HG03196 (cell line): ENCODE data around the gene CETP.
"Not testable (repeated sequence)": the region's sequence is repeated elsewhere in the genome, so short reads cannot be mapped to it uniquely, and the experiment has no call there.

Experiments used
- ATAC-seq: cut with Tn5 transposase; IDR thresholded peaks from one replicate; pipeline ENCODE4 v1.9.1; 2021; ENCODE audit not compliant: unreplicated experiment

The CETP gene

GRCh38 chr16:56953006-56953405 lies 8.7 kb upstream of the CETP start:
- no peak for ATAC-seq

GRCh38 chr16:56956076-56956475 lies 5.7 kb upstream of the CETP start:
- no peak for ATAC-seq

GRCh38 chr16:56956756-56957155 lies 5.0 kb upstream of the CETP start:
- no peak for ATAC-seq

- no peak for ATAC-seq
These were observed 969 bp upstream of the CETP start for GRCh38 chr16:56960681-56961281.

- no peak for ATAC-seq
These were observed 364 bp upstream of the CETP start for GRCh38 chr16:56961386-56961785.

- ATAC-seq, result no peak
These were observed 2.7 kb downstream of the CETP start for GRCh38 chr16:56964243-56965148.

DNA sequence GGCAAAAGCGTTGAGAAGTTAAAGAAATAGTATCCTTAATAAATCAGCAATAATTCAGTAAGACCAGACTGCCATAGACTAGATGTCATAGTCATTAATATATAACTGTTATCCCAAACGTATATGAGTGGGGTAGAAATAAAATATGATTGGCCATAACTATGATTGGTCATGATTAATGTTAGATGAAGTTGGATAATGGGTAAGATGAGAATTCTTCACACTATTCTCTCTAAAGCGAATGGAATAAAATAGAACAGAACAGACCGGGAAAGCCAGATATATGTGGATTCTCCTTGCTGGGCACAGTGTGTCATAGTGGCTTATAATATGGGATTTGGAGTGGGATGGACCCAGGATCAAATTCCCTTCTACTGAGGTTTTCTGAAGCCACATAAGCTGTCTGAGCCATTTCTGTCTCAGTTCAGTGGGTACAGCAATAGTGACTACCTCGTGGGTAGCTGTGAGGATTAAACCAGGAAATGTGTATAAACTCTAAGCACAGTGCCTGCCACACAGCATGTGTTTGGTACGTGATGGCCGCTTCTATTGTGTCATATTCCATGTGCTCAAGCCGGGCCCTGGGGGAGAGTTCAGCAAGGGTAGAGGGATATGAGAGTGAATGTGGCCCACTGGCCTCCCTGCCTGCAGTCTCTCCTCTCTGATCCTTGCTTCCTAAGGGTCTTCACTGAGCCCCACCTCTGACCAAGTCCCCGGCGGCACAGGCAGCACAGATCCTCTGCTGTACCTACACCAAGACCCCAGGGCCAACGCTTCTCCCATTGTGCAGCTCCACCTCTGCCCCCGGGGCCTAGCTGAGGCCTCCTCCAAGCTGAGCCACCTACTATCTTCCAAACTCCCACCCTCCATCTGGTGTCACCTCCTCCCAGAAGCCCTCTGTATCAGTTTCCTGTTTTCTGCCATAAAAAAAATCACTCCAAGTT lies 3.7 kb downstream of the CETP start:
- ATAC-seq, result no peak

- no peak for ATAC-seq
These were observed 4.3 kb downstream of the CETP start for GRCh38 chr16:56966093-56966475.

DNA sequence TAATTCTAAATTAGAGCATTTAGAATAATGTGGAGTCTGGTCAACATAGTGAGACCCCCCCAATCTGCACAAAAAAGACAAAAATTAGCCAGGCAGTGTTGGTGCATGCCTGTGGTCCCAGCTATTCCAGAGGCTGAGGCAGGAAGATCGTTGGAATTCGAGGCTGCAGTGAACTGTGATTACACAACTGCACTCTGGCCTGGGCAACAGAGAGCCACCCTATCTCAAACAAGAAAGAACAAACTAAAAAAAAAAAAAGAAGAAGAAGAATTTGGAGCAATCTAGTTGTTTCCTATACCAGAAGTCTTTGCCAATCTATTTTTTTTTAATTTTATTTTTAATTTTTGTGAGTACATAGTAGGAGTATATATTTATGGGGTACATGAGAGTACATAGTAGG lies 6.0 kb downstream of the CETP start:
- no peak for ATAC-seq

- no peak for ATAC-seq
These were observed 8.0 kb downstream of the CETP start for GRCh38 chr16:56969769-56970168.

DNA sequence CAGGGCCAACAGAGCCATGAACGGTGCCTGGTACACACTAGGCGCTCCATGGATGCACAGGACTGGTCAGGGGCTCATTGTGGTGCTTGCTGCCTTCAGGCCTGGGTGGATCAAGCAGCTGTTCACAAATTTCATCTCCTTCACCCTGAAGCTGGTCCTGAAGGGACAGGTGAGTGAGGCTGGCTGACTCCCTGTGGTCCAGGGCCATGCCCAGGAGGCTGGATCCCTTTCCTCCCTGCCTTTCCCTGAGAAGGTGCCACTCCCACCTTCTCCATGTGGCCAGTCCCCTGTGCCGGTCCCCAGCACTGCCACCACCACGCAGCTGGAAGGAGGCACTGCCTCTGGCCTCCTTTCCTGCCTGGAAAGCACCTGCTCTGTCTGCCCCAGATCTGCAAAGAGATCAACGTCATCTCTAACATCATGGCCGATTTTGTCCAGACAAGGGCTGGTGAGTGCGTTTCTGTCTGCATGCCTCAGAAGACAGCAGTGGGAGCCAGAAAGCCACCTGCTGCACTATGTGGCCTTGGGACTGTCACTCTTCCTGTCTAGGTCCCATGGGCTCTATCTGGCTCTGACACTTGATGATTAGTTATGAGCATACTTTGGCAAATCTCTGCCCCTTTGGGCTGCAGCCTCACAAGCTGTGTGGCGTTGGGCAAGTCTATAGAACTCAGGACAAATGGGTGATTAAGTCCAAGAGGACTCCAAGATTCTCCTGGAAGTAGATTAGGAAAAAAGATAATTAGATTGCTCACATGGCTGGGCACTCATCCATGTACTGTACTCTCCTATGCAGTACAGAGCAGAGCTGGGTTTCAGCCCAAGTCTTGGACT lies 9.4 kb downstream of the CETP start:
- peak; percentile 78 for ATAC-seq

DNA sequence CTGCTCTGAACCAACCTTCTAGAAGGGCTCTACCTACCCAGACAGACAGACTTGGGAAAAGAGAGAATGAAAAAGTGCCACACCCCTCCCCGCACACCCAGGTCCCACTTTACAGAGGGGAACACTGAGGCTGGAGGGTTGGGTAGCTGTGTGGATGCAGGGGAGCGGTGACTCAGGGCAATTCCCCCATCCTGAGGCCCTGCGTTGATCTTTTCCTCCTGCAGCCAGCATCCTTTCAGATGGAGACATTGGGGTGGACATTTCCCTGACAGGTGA lies 10.0 kb downstream of the CETP start:
- ATAC-seq, result no peak

DNA sequence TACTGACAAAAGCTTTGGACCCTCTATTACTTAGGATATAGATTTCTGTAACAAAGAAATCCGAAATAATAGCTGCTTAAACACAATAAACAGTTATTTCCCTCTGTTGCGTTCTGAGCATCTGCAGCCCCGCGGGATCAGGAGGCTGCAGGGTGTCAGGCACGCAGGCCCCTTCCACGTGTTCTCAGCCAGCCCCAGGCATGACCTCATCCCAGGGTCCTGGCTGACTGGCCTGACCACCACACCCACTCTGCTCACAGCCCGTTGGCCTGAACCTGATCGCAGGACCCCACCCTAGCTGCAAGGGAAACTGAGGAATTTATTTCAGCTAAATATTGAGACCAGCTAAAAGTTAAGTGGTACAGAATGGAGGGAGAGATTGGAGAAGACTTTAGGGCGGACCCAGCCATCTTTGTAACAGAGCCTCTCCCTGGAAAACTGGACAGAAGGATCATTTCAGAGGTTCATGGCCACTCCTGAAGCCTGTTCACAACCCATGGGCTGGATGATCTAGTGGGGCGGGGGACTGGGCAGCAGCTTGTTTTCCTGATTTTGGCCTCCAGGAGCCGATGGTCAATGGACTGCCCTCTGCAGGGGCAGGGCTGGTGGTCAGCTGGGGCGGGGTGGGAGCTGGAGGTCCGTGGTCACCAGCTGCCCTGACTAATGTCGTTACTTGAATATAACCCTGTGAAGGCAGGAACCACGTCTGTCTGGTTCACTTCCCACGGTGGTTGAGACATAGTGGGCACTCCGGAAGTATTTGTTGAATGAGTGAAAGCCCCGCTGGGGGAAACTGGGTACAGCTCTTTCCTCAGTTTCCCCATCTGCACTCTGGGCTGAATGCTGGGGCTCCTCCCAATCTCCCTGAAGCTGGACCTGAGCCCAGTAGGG lies 10.9 kb downstream of the CETP start:
- no peak for ATAC-seq

DNA sequence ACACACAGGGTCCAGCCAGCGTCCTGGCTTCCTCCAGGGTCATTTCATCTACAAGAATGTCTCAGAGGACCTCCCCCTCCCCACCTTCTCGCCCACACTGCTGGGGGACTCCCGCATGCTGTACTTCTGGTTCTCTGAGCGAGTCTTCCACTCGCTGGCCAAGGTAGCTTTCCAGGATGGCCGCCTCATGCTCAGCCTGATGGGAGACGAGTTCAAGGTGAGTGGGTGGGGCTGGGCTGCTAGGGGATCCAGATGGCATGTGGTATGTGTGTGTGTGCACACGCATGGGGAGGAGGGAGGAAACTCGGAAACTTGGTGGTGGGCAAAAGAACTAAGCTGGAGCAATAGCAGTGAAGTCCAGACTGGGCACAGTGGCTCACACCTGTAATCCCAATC lies 11.5 kb downstream of the CETP start:
- no peak for ATAC-seq

GRCh38 chr16:56973899-56974298 lies 12.1 kb downstream of the CETP start:
- not testable (repeated sequence) for ATAC-seq

DNA sequence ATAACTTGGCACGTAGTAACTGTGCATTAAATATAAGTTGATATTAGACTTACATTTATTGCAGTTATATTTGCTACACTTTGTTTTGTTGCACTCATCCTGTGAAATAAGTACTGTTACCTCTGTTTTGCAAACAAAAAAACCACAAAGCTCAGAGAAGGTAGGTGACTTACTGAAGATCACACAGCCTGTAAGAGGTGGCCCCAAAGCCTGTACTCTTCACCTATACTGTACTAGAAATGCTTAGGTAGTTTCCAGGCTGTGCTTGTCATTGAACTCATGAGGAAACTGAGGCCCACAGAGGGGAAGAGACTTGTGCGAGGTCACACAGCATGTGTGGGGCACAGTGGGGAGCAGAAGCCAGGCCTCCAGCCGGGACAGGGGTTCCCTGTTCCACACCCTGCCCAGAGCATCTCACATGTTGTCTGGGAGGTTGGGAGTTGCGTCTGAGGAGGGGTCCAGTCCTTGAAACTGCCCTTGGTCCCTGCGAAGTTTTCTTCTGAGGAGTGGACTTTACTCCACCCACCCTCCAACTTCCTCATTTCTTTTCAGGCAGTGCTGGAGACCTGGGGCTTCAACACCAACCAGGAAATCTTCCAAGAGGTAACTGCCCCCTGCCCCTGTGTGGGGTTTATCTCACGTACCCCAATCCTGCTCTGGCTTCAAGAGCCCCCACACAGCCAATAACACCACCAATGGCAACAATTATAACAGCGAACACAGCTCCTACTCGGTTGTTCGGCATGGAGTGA lies 13.0 kb downstream of the CETP start:
- ATAC-seq, result no peak

GRCh38 chr16:56975714-56976113 lies 14.0 kb downstream of the CETP start:
- ATAC-seq, result no peak

DNA sequence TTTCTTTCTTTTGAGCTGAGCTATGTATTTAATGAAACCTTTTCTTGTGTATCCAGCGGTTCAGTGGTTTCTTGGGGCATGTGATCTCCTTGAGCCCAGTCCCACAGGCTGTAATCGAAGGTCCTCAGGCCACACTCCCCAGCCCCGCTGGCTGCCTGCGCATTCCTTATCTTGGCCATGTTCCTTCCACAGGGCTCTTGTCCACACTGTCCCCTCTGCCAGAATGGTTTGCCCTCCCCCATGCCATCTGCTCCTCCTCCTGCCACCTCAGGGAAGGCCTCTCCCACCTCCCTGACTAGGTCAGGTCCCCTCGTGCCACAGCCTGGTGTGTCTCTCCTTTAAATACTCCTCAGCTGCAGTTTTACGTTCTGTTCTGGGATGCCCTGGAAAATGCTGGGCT lies 15.5 kb downstream of the CETP start:
- ATAC-seq, result no peak

DNA sequence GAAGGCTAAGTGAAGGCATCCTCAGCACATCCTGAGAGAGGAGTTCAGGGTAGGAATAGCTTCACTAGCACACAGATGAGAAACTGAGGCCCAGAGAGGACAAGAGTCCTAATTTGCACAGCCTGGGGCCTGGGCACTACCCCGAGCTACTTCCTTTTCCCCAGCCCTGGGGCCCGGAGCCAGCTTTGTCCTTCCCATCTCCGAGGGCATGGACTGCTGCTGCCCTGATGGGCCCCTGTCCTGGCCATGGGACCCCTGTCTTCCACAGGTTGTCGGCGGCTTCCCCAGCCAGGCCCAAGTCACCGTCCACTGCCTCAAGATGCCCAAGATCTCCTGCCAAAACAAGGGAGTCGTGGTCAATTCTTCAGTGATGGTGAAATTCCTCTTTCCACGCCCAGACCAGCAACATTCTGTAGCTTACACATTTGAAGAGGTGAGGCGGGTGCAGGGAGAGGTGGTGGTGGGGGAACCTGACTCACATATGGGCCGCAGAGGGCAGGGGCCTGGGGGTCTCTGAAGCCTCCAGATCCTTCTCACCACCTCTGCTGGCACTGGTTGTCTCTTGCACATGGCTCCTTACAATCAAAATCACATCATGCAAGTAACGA lies 16.2 kb downstream of the CETP start:
- ATAC-seq, result no peak
